WTC11 (cell line): Measurements from ENCODE around the gene MYO1F. TPM values are rescaled to one million over a fixed set of nuclear protein-coding genes. Genes with fewer than 3 reads are reported as not detected.

ENCODE experiments used
- ATAC-seq: fragments of 200-7000 bp; cut with Tn5 transposase; 2 replicates; pipeline ENCODE4 v1.10.0; 2021; ENCODE audit warnings: mild to moderate bottlenecking, moderate library complexity
- CTCF ChIA-PET: fragments of 300-600 bp; sonication (Branson Sonifier 250); formaldehyde crosslinking; loops from one replicate; lab custom pipeline; 2021; ENCODE audit warnings: antibody characterized with exemption; lab: Charles Lee
- POLR2A ChIA-PET: fragments of 350-600 bp; sonication (Branson Sonifier 250); formaldehyde crosslinking; loops from one replicate; lab custom pipeline; 2021; ENCODE audit warnings: antibody characterized with exemption; lab: Charles Lee
- DNase-seq: peaks from one replicate; pipeline ENCODE4 v3.0.0; 2021; ENCODE audit warnings: low spot score
- H3K27ac Mint-ChIP-seq: 2 replicates; pipeline ENCODE4 v1.8.0; 2021; ENCODE audit warnings: mixed read lengths
- H3K27me3 Mint-ChIP-seq: 2 replicates; pipeline ENCODE4 v1.8.0; 2021; ENCODE audit warnings: low read depth, mild to moderate bottlenecking, moderate library complexity, mixed read lengths
- H3K36me3 Mint-ChIP-seq: 2 replicates; pipeline ENCODE4 v1.8.0; 2021; ENCODE audit warnings: mixed read lengths
- H3K4me1 Mint-ChIP-seq: 2 replicates; pipeline ENCODE4 v1.8.0; 2022; ENCODE audit warnings: mixed read lengths
- H3K4me3 Mint-ChIP-seq: 2 replicates; pipeline ENCODE4 v1.8.0; 2021; ENCODE audit warnings: mild to moderate bottlenecking, moderate library complexity, mixed read lengths
- H3K9me3 Mint-ChIP-seq: 2 replicates; pipeline ENCODE4 v1.8.0; 2021; ENCODE audit warnings: mixed read lengths
- ATF1 ChIP-seq: sonication (generic); formaldehyde crosslinking; IDR thresholded peaks from 2 replicates; pipeline ENCODE4 v1.8.1; 2023; ENCODE audit warnings: mild to moderate bottlenecking, moderate library complexity, missing genetic modification reagents
- ETV6 ChIP-seq: sonication (generic); formaldehyde crosslinking; IDR thresholded peaks from 2 replicates; pipeline ENCODE4 v1.8.1; 2022; ENCODE audit warnings: mild to moderate bottlenecking, missing genetic modification reagents
- FOXP1 ChIP-seq: sonication (generic); formaldehyde crosslinking; IDR thresholded peaks from 2 replicates; pipeline ENCODE4 v1.8.0; 2022; ENCODE audit warnings: missing genetic modification reagents, mild to moderate bottlenecking, moderate library complexity, borderline replicate concordance
- GABPB1 ChIP-seq: sonication (generic); formaldehyde crosslinking; IDR thresholded peaks from 2 replicates; pipeline ENCODE4 v1.8.1; 2023; ENCODE audit warnings: mild to moderate bottlenecking, missing genetic modification reagents
- GRHL2 ChIP-seq: fragments of 250-450 bp; sonication (Bioruptor Pico); IDR thresholded peaks from 2 replicates; pipeline ENCODE4 v1.8.0; 2022; ENCODE audit warnings: mild to moderate bottlenecking, moderate library complexity; ENCODE audit not compliant: insufficient replicate concordance, severe bottlenecking
- MXD4 ChIP-seq: fragments of 250-450 bp; sonication (Bioruptor Pico); IDR thresholded peaks from 2 replicates; pipeline ENCODE4 v1.8.0; 2021; ENCODE audit warnings: mild to moderate bottlenecking, moderate library complexity, borderline replicate concordance
- NFATC4 ChIP-seq: fragments of 250-450 bp; sonication (Bioruptor Pico); IDR thresholded peaks from 2 replicates; pipeline ENCODE4 v1.9.0; 2021; ENCODE audit warnings: mild to moderate bottlenecking
- NFE2L1 ChIP-seq: sonication (generic); formaldehyde crosslinking; IDR thresholded peaks from 2 replicates; pipeline ENCODE4 v1.8.1; 2023; ENCODE audit warnings: missing genetic modification reagents
- NFYB ChIP-seq: sonication (generic); formaldehyde crosslinking; conservative IDR thresholded peaks from 2 replicates; pipeline ENCODE4 v1.8.0; 2022; ENCODE audit warnings: low read depth, missing genetic modification reagents
- OVOL2 ChIP-seq: fragments of 250-450 bp; sonication (Bioruptor Pico); IDR thresholded peaks from 2 replicates; pipeline ENCODE4 v1.9.0; 2021; ENCODE audit warnings: mild to moderate bottlenecking, borderline replicate concordance
- SP1 ChIP-seq: sonication (generic); formaldehyde crosslinking; conservative IDR thresholded peaks from 2 replicates; pipeline ENCODE4 v1.8.1; 2022; ENCODE audit warnings: missing genetic modification reagents
- TCF7 ChIP-seq: sonication (generic); formaldehyde crosslinking; IDR thresholded peaks from 2 replicates; pipeline ENCODE4 v1.8.0; 2022; ENCODE audit warnings: mild to moderate bottlenecking, low read depth, missing genetic modification reagents, moderate library complexity
- ZNF138 ChIP-seq: sonication (generic); formaldehyde crosslinking; conservative IDR thresholded peaks from 2 replicates; pipeline ENCODE4 v1.8.1; 2022; ENCODE audit warnings: mild to moderate bottlenecking, moderate library complexity, missing genetic modification reagents
- ZNF219 ChIP-seq: sonication (generic); formaldehyde crosslinking; IDR thresholded peaks from 2 replicates; pipeline ENCODE4 v1.8.0; 2023; ENCODE audit warnings: missing genetic modification reagents, mild to moderate bottlenecking, borderline replicate concordance
- ZNF317 ChIP-seq: sonication (generic); formaldehyde crosslinking; IDR thresholded peaks from 2 replicates; pipeline ENCODE4 v1.8.1; 2023; ENCODE audit warnings: low read depth, mild to moderate bottlenecking, moderate library complexity, missing genetic modification reagents, borderline replicate concordance
- ZNF396 ChIP-seq: fragments of 250-450 bp; sonication (Bioruptor Pico); IDR thresholded peaks from 2 replicates; pipeline ENCODE4 v1.8.0; 2021; ENCODE audit warnings: mild to moderate bottlenecking, moderate library complexity, borderline replicate concordance
- total RNA-seq: library from RNA; stranded (reverse); gene quantifications from 3 replicates; pipeline ENCODE4 v1.2.3, GENCODE V29; 2021
- TF ChIP-seq, protein P1 (sequence below): fragments of 250-450 bp; sonication (Bioruptor Pico); IDR thresholded peaks from 2 replicates; pipeline ENCODE4 v1.9.0; 2021; ENCODE audit warnings: mild to moderate bottlenecking
- TF ChIP-seq, protein P2 (sequence below): sonication (generic); formaldehyde crosslinking; IDR thresholded peaks from 2 replicates; pipeline ENCODE4 v1.8.1; 2023; ENCODE audit warnings: mild to moderate bottlenecking, missing genetic modification reagents, moderate library complexity
- TF ChIP-seq, protein P3 (sequence below): sonication (generic); formaldehyde crosslinking; IDR thresholded peaks from 2 replicates; pipeline ENCODE4 v1.8.0; 2022; ENCODE audit warnings: mild to moderate bottlenecking, missing genetic modification reagents
- TF ChIP-seq, protein P4 (sequence below): sonication (generic); formaldehyde crosslinking; IDR thresholded peaks from 2 replicates; pipeline ENCODE4 v1.8.1; 2023; ENCODE audit warnings: mild to moderate bottlenecking, missing genetic modification reagents
- TF ChIP-seq, protein P5 (sequence below): sonication (generic); formaldehyde crosslinking; IDR thresholded peaks from 2 replicates; pipeline ENCODE4 v1.8.1; 2023; ENCODE audit warnings: mild to moderate bottlenecking, missing genetic modification reagents, borderline replicate concordance
- TF ChIP-seq, protein P6 (sequence below): sonication (generic); formaldehyde crosslinking; IDR thresholded peaks from 2 replicates; pipeline ENCODE4 v1.8.1; 2023; ENCODE audit warnings: mild to moderate bottlenecking, moderate library complexity, missing genetic modification reagents
- TF ChIP-seq, protein P7 (sequence below): sonication (generic); formaldehyde crosslinking; IDR thresholded peaks from 2 replicates; pipeline ENCODE4 v1.8.0; 2023; ENCODE audit warnings: missing genetic modification reagents
- TF ChIP-seq, protein P8 (sequence below): fragments of 250-450 bp; sonication (Bioruptor Pico); IDR thresholded peaks from 2 replicates; pipeline ENCODE4 v1.9.0; 2021; ENCODE audit warnings: mild to moderate bottlenecking

Gene MYO1F
- total RNA-seq, 1 experiment from 2014 or later, result 2.8 TPM

DNA sequence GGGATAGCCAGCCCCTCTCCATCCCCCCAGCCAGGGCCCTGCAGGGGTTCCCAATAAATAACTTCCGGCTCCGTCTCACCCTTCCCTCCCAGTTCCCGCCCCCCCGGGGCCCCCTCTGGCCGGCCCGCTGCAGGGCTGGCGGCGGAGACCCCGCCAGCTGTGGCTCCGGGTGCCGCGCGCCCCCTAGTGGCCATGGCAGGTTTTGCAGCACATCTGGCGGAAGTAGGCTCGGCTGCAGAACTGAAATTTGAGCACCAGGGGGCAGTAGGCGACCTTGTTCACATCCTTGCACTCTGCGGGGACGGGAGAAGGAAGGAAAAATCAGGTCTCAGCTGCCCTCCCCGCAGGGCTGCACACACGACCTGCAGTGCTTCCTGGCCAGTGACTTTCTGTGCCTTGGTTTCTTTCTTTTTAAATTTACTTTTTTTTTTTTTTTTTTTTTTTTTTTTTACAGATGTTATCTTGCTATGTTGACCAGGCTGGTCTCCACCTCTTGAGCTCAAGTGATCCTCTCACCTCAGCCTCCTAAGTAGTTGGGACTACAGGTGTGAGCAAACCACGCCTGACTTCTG lies 3.6 kb upstream of the MYO1F start:
- H3K36me3 Mint-ChIP-seq, result no peaks in the 10 kb centered on the region
- ATAC-seq (peak; percentile 76), DNase-seq (peak; percentile 88)
- H3K4me3 Mint-ChIP-seq, result no peak overlapping the region
- peaks cover 20% of the 10 kb centered on the region for H3K4me1 Mint-ChIP-seq
- CTCF ChIA-PET, result interaction anchor here (0.5 to 6.0 kb wide), 84 partner anchors 9 to 1421 kb away, joined by 3 to 88 read pairs (median 5); partner anchors contain the start of genes HNRNPM, KANK3, MARCHF2 and NFILZ
- H3K27me3 Mint-ChIP-seq, result peaks cover 6% of the 10 kb centered on the region
- POLR2A ChIA-PET, result interaction anchor here (0.8 to 1.7 kb wide), 3 partner anchors 67 to 245 kb away, joined by 3 to 9 read pairs (median 6); partner anchors contain the start of gene ZNF414
- no peak overlapping the region for H3K27ac Mint-ChIP-seq
- H3K9me3 Mint-ChIP-seq, result no peaks in the 10 kb centered on the region
- TF ChIP-seq, protein P1, sequence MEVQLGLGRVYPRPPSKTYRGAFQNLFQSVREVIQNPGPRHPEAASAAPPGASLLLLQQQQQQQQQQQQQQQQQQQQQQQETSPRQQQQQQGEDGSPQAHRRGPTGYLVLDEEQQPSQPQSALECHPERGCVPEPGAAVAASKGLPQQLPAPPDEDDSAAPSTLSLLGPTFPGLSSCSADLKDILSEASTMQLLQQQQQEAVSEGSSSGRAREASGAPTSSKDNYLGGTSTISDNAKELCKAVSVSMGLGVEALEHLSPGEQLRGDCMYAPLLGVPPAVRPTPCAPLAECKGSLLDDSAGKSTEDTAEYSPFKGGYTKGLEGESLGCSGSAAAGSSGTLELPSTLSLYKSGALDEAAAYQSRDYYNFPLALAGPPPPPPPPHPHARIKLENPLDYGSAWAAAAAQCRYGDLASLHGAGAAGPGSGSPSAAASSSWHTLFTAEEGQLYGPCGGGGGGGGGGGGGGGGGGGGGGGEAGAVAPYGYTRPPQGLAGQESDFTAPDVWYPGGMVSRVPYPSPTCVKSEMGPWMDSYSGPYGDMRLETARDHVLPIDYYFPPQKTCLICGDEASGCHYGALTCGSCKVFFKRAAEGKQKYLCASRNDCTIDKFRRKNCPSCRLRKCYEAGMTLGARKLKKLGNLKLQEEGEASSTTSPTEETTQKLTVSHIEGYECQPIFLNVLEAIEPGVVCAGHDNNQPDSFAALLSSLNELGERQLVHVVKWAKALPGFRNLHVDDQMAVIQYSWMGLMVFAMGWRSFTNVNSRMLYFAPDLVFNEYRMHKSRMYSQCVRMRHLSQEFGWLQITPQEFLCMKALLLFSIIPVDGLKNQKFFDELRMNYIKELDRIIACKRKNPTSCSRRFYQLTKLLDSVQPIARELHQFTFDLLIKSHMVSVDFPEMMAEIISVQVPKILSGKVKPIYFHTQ (CRISPR knock-in tag), result no peak
- TF ChIP-seq ZNF138 (CRISPR knock-in tag), result no peak
- TF ChIP-seq SP1 (CRISPR knock-in tag), result peak; percentile 50; the same call in 1 of the 2 replicates
- TF ChIP-seq ZNF396 (CRISPR knock-in tag), result no peak
- no peak for TF ChIP-seq GRHL2 (CRISPR knock-in tag)
- no peak for TF ChIP-seq TCF7 (CRISPR knock-in tag)
- TF ChIP-seq, protein P2, sequence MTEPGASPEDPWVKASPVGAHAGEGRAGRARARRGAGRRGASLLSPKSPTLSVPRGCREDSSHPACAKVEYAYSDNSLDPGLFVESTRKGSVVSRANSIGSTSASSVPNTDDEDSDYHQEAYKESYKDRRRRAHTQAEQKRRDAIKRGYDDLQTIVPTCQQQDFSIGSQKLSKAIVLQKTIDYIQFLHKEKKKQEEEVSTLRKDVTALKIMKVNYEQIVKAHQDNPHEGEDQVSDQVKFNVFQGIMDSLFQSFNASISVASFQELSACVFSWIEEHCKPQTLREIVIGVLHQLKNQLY (CRISPR knock-in tag), result no peak
- TF ChIP-seq, protein P3, sequence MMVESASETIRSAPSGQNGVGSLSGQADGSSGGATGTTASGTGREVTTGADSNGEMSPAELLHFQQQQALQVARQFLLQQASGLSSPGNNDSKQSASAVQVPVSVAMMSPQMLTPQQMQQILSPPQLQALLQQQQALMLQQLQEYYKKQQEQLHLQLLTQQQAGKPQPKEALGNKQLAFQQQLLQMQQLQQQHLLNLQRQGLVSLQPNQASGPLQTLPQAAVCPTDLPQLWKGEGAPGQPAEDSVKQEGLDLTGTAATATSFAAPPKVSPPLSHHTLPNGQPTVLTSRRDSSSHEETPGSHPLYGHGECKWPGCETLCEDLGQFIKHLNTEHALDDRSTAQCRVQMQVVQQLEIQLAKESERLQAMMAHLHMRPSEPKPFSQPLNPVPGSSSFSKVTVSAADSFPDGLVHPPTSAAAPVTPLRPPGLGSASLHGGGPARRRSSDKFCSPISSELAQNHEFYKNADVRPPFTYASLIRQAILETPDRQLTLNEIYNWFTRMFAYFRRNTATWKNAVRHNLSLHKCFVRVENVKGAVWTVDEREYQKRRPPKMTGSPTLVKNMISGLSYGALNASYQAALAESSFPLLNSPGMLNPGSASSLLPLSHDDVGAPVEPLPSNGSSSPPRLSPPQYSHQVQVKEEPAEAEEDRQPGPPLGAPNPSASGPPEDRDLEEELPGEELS, result no peak
- TF ChIP-seq, protein P4, sequence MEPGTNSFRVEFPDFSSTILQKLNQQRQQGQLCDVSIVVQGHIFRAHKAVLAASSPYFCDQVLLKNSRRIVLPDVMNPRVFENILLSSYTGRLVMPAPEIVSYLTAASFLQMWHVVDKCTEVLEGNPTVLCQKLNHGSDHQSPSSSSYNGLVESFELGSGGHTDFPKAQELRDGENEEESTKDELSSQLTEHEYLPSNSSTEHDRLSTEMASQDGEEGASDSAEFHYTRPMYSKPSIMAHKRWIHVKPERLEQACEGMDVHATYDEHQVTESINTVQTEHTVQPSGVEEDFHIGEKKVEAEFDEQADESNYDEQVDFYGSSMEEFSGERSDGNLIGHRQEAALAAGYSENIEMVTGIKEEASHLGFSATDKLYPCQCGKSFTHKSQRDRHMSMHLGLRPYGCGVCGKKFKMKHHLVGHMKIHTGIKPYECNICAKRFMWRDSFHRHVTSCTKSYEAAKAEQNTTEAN (CRISPR knock-in tag), result 0 out of 2 replicates have a peak, but pooled peaks have one; percentile 40
- TF ChIP-seq FOXP1 (CRISPR knock-in tag), result no peak
- TF ChIP-seq, protein P5, sequence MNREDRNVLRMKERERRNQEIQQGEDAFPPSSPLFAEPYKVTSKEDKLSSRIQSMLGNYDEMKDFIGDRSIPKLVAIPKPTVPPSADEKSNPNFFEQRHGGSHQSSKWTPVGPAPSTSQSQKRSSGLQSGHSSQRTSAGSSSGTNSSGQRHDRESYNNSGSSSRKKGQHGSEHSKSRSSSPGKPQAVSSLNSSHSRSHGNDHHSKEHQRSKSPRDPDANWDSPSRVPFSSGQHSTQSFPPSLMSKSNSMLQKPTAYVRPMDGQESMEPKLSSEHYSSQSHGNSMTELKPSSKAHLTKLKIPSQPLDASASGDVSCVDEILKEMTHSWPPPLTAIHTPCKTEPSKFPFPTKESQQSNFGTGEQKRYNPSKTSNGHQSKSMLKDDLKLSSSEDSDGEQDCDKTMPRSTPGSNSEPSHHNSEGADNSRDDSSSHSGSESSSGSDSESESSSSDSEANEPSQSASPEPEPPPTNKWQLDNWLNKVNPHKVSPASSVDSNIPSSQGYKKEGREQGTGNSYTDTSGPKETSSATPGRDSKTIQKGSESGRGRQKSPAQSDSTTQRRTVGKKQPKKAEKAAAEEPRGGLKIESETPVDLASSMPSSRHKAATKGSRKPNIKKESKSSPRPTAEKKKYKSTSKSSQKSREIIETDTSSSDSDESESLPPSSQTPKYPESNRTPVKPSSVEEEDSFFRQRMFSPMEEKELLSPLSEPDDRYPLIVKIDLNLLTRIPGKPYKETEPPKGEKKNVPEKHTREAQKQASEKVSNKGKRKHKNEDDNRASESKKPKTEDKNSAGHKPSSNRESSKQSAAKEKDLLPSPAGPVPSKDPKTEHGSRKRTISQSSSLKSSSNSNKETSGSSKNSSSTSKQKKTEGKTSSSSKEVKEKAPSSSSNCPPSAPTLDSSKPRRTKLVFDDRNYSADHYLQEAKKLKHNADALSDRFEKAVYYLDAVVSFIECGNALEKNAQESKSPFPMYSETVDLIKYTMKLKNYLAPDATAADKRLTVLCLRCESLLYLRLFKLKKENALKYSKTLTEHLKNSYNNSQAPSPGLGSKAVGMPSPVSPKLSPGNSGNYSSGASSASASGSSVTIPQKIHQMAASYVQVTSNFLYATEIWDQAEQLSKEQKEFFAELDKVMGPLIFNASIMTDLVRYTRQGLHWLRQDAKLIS, result no peak
- 0 out of 2 replicates have a peak, but pooled peaks have one; percentile 24 for TF ChIP-seq GABPB1 (CRISPR knock-in tag)
- no peak for TF ChIP-seq OVOL2 (CRISPR knock-in tag)
- TF ChIP-seq, protein P6, sequence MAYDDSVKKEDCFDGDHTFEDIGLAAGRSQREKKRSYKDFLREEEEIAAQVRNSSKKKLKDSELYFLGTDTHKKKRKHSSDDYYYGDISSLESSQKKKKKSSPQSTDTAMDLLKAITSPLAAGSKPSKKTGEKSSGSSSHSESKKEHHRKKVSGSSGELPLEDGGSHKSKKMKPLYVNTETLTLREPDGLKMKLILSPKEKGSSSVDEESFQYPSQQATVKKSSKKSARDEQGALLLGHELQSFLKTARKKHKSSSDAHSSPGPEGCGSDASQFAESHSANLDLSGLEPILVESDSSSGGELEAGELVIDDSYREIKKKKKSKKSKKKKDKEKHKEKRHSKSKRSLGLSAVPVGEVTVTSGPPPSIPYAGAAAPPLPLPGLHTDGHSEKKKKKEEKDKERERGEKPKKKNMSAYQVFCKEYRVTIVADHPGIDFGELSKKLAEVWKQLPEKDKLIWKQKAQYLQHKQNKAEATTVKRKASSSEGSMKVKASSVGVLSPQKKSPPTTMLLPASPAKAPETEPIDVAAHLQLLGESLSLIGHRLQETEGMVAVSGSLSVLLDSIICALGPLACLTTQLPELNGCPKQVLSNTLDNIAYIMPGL (CRISPR knock-in tag), result peak; percentile 73; the same call in 1 of the 2 replicates
- no peak for TF ChIP-seq ZNF219 (CRISPR knock-in tag)
- TF ChIP-seq MXD4 (CRISPR knock-in tag), result no peak
- TF ChIP-seq ZNF317 (CRISPR knock-in tag), result no peak
- TF ChIP-seq, protein P7, sequence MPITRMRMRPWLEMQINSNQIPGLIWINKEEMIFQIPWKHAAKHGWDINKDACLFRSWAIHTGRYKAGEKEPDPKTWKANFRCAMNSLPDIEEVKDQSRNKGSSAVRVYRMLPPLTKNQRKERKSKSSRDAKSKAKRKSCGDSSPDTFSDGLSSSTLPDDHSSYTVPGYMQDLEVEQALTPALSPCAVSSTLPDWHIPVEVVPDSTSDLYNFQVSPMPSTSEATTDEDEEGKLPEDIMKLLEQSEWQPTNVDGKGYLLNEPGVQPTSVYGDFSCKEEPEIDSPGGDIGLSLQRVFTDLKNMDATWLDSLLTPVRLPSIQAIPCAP (CRISPR knock-in tag), result no peak
- TF ChIP-seq NFE2L1 (CRISPR knock-in tag), result no peak
- TF ChIP-seq NFYB, result no peak
- no peak for TF ChIP-seq NFATC4
- no peak for TF ChIP-seq ATF1 (CRISPR knock-in tag)
- TF ChIP-seq, protein P8, sequence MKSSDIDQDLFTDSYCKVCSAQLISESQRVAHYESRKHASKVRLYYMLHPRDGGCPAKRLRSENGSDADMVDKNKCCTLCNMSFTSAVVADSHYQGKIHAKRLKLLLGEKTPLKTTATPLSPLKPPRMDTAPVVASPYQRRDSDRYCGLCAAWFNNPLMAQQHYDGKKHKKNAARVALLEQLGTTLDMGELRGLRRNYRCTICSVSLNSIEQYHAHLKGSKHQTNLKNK (CRISPR knock-in tag), result no peak
- no peak for TF ChIP-seq ETV6
